C4-2B (cell line): ENCODE data around the gene KRTAP13-1.
A peak's percentile ranks its signal among the peaks of the same experiment; 100 is the strongest.

Experiments
- H3K27ac ChIP-seq: fragments of 450-650 bp; 2 replicates; pipeline ENCODE4 v1.5.1; 2017
- ZFX ChIP-seq: fragments of 450-650 bp; IDR thresholded peaks from 2 replicates; pipeline ENCODE4 v1.6.1; 2017
- TF ChIP-seq, protein P1 (sequence below): fragments of 450-650 bp; conservative IDR thresholded peaks from 2 replicates; pipeline ENCODE4 v1.5.1; 2017; ENCODE audit warnings: mild to moderate bottlenecking

The KRTAP13-1 gene

DNA sequence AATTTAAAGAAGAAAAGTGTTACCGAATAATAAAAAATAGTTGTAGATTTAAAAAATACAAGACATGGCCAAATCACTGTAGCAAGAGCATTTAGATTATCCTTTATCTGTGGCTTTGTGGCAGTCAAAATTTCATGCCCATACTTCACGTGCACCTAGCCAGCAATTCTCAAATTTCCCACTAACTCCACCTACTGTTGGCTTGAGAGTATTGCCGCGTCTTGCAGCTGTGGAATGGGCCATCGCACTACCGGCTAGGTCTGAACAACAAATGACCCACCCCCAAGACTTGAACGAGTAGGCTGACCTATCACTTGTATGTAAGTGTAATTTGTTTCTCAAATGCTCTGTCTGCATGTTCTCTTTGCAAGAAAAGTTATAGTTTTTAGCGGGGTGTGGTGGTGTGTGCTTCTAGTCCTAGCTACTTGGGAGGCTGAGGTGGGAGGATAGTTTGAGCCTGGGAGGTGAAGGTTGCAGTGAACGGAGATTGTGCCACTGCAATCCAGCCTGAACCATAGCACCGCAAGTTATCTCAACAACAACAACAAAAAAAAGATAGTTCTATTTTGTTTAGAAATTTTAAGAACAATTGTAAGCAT lies 38.3 kb downstream of the KRTAP13-1 start:
- TF ChIP-seq, protein P1, sequence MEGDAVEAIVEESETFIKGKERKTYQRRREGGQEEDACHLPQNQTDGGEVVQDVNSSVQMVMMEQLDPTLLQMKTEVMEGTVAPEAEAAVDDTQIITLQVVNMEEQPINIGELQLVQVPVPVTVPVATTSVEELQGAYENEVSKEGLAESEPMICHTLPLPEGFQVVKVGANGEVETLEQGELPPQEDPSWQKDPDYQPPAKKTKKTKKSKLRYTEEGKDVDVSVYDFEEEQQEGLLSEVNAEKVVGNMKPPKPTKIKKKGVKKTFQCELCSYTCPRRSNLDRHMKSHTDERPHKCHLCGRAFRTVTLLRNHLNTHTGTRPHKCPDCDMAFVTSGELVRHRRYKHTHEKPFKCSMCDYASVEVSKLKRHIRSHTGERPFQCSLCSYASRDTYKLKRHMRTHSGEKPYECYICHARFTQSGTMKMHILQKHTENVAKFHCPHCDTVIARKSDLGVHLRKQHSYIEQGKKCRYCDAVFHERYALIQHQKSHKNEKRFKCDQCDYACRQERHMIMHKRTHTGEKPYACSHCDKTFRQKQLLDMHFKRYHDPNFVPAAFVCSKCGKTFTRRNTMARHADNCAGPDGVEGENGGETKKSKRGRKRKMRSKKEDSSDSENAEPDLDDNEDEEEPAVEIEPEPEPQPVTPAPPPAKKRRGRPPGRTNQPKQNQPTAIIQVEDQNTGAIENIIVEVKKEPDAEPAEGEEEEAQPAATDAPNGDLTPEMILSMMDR, result peak; percentile 82
- TF ChIP-seq ZFX, result no peak
- no peak overlapping the region for H3K27ac ChIP-seq

DNA sequence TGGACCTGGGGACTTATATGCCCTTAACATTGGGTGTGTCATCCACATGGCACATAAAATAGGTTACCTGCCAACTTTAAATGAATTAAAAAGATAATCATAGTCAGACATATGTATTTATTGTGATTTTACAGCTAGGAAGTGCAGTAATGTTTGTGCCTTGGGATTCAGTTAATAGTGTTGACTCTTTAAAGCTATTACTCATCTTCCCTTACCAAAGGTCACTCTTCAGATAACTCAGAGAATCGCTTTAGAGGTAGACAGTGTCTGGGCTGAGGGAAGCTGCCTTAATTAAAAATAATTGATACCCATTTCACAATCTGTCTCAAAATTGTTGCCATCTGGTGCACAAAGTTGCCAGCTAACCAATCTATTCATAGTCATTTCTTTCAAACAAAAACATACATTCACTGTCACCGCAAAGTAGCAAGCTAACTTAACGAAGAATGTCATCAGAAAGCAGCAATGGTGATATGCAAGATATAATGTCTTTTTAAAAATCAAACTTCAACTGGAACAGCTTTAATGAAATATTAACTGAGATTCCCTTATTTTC lies 41.3 kb downstream of the KRTAP13-1 start:
- no peak overlapping the region for H3K27ac ChIP-seq
- TF ChIP-seq, protein P1, result no peak
- TF ChIP-seq ZFX, result no peak

DNA sequence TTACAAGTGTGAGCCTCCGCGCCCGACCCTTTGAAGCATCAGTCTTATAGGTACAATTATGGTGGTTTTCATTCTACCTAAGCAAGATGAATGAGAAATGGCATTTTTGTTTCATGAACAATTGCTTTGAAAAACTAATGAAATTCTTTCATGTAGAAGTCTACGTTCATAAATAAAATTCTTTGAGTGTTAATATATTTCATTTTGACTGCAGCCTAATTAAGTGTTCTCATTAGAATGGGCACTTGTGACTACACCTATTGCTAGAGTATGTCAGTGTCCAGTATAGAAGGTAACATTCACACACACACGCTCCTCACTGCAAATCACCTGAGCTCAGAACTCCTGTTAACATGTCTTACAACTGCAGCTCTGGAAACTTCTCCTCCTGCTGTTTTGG lies 44.1 kb downstream of the KRTAP13-1 start, which contains the start of gene KRTAP15-1:
KRTAP15-1 (plus strand) TSS at position 301 of the 400 bp plus-strand sequence; CDS start at position 354, 53 bp downstream.
- no peak within 1 kb of the TSS for H3K27ac ChIP-seq
- TF ChIP-seq, protein P1, result no peak
- TF ChIP-seq ZFX, result no peak

DNA sequence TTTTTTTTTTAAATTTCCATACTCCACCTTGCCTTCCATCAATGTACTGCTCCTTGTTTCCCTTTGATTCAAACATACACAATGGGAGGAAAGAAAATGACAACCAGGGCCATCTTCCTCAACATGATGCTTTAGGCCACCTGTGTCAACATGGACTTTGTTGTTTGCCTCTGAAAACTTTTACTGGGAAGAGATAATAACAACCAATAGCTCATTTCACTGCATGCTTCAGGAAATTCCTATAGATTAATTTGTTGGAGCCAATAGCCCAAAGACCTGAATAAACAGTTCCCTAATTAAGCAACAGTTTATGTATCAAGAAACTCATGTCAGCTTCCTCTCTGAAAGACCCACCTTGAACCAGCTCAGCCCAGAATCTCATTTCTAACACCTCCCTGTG lies 47.4 kb downstream of the KRTAP13-1 start:
- TF ChIP-seq, protein P1, result no peak
- no peak for TF ChIP-seq ZFX
- no peak overlapping the region for H3K27ac ChIP-seq

DNA sequence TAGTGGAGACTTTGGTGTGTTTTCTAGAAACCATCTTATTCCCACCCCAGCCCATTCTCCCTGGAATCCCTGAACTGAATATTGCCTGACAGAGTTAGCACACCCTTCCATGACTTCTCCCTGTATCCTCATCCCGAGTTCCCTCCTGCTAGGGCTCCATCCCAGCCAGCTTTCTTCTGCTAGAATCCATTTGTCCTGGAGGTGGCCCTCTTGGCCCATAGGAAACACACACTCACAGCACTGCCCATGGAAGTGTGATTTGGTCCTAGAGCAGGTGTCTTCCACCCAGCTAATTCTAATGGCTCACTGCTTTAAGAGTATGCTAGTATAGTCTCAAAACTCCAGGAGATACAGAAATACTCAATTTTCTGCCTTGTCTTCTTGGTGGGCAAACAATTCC lies 48.4 kb downstream of the KRTAP13-1 start:
- peak overlapping the region; percentile 33; the same call in 1 of the 2 replicates for H3K27ac ChIP-seq
- no peak for TF ChIP-seq ZFX
- TF ChIP-seq, protein P1, result no peak
